HEK293 (cell line): ENCODE results near the gene SPATA31C1.
"Not testable (repeated sequence)": the region's sequence is repeated elsewhere in the genome, so short reads cannot be mapped to it uniquely, and the experiment has no call there.

Experiments
- CTCF ChIA-PET: fragments of 350-600 bp; formaldehyde crosslinking; extraction: SDS; loops from one replicate; lab custom pipeline; 2021; ENCODE audit warnings: antibody characterized with exemption; lab: Yijun Ruan, JAX
- POLR2A ChIA-PET: fragments of 300-600 bp; formaldehyde crosslinking; extraction: SDS; loops from one replicate; lab custom pipeline; 2020; ENCODE audit warnings: antibody characterized with exemption, inconsistent platforms; lab: Yijun Ruan, JAX
- H3K27ac ChIP-seq: fragments of 200-500 bp; sonication (Bioruptor generic); 2 replicates; pipeline ENCODE4 v1.5.1; 2014; ENCODE audit warnings: low read depth, low read length, control low read depth, inconsistent platforms; ENCODE audit errors: extremely low read depth
- H3K36me3 ChIP-seq, 2 experiments: fragments of 200-500 bp in 1 of 2; sonication (Bioruptor generic) in 1 of 2; 1 replicate in 1 of 2; 2 replicates in 1 of 2; pipeline ENCODE4 v1.5.1; 2014 to 2017; ENCODE audit warnings: inconsistent platforms in 2 of 2, low read length in 2 of 2; ENCODE audit not compliant: control insufficient read depth in 2 of 2, insufficient read depth in 1 of 2
- H3K4me1 ChIP-seq: fragments of 200-500 bp; sonication (Bioruptor generic); 2 replicates; pipeline ENCODE4 v1.5.1; 2014; ENCODE audit warnings: mild to moderate bottlenecking, low read length, inconsistent platforms; ENCODE audit not compliant: control insufficient read depth, insufficient read depth
- H3K4me3 ChIP-seq: 2 replicates; pipeline ENCODE4 v1.5.1; 2011; ENCODE audit warnings: low read depth, mild to moderate bottlenecking, control low read depth, low read length, moderate library complexity
- H3K9me3 ChIP-seq: fragments of 200-500 bp; sonication (Bioruptor generic); 2 replicates; pipeline ENCODE4 v1.5.1; 2014; ENCODE audit warnings: low read depth, low read length, inconsistent platforms; ENCODE audit not compliant: control insufficient read depth, insufficient read depth
- KLF17 ChIP-seq: fragments of 450-650 bp; formaldehyde crosslinking; IDR thresholded peaks from 2 replicates; pipeline ENCODE4 v1.5.1; 2016; ENCODE audit warnings: missing biosample characterization, missing genetic modification characterization
- MYNN ChIP-seq: fragments of 450-650 bp; formaldehyde crosslinking; IDR thresholded peaks from 2 replicates; pipeline ENCODE4 v1.5.1; 2016; ENCODE audit warnings: missing biosample characterization, missing genetic modification characterization, borderline replicate concordance
- PBX3 ChIP-seq: sonication (generic); formaldehyde crosslinking; IDR thresholded peaks from 2 replicates; pipeline ENCODE4 v1.8.1; 2022; ENCODE audit warnings: mild to moderate bottlenecking, moderate library complexity, missing genetic modification reagents
- SALL2 ChIP-seq: fragments of 450-650 bp; formaldehyde crosslinking; IDR thresholded peaks from 2 replicates; pipeline ENCODE4 v1.5.0; 2017; ENCODE audit warnings: missing biosample characterization, mild to moderate bottlenecking, missing genetic modification characterization, borderline replicate concordance
- TRIM28 ChIP-seq: IDR thresholded peaks from 2 replicates; pipeline ENCODE4 v1.6.1; 2011; ENCODE audit warnings: low read length, control low read depth, borderline replicate concordance
- ZEB2 ChIP-seq: fragments of 450-650 bp; formaldehyde crosslinking; IDR thresholded peaks from 2 replicates; pipeline ENCODE4 v1.5.1; 2016; ENCODE audit warnings: missing biosample characterization, missing genetic modification characterization
- ZFP69B ChIP-seq: fragments of 450-650 bp; formaldehyde crosslinking; IDR thresholded peaks from 2 replicates; pipeline ENCODE4 v1.5.1; 2016; ENCODE audit warnings: missing biosample characterization, missing genetic modification characterization
- ZNF175 ChIP-seq: fragments of 450-650 bp; formaldehyde crosslinking; IDR thresholded peaks from 2 replicates; pipeline ENCODE4 v1.5.1; 2016; ENCODE audit warnings: missing biosample characterization, missing genetic modification characterization
- ZNF521 ChIP-seq: fragments of 450-650 bp; formaldehyde crosslinking; IDR thresholded peaks from 2 replicates; pipeline ENCODE4 v1.5.1; 2017; ENCODE audit warnings: missing biosample characterization, mild to moderate bottlenecking, missing genetic modification characterization
- ZNF660 ChIP-seq: fragments of 450-650 bp; IDR thresholded peaks from 2 replicates; pipeline ENCODE4 v1.5.1; 2018; ENCODE audit warnings: missing biosample characterization, mild to moderate bottlenecking, missing genetic modification characterization
- TF ChIP-seq, protein P1 (sequence below): fragments of 450-650 bp; formaldehyde crosslinking; IDR thresholded peaks from 2 replicates; pipeline ENCODE4 v1.5.1; 2016; ENCODE audit warnings: missing biosample characterization, missing genetic modification characterization, borderline replicate concordance
- TF ChIP-seq, protein P2 (sequence below): fragments of 450-650 bp; formaldehyde crosslinking; IDR thresholded peaks from 2 replicates; pipeline ENCODE4 v1.5.1; 2016; ENCODE audit warnings: missing biosample characterization, missing genetic modification characterization
- TF ChIP-seq, protein P3 (sequence below): fragments of 450-650 bp; formaldehyde crosslinking; IDR thresholded peaks from 2 replicates; pipeline ENCODE4 v1.5.1; 2016; ENCODE audit warnings: missing biosample characterization, missing genetic modification characterization

Gene SPATA31C1

GRCh38 chr9:87917662-87918061, at the start of gene SPATA31C1:
TSS of gene SPATA31C1 (plus strand) at chr9:87917962.
- CTCF ChIA-PET, H3K27ac ChIP-seq, H3K4me1 ChIP-seq, H3K36me3 ChIP-seq, H3K4me3 ChIP-seq, H3K9me3 ChIP-seq, POLR2A ChIA-PET: not testable (repeated sequence)

DNA sequence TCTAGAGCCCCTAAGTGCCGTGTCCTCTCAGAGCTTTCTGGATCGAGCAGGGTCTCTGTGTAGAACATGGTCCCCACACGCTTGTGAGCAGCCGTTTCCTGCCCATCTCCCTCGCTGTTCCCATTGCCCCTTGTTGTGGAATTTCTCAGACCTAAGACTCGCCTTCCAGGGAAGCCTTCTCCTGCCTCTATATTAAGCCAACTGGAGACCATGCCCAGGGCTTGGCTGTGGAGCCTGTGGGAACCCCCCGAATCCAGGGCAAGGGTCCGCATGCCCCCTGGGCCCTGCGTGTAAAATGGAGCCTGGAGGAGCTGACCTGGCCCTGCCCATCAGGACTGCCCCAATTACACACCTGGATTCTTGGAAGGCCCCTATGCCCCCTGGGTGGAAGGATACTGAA, 49.6 kb upstream of the SPATA31C1 start:
- CTCF ChIA-PET = interaction anchor here (0.7 kb wide), 1 partner anchor 723 kb away, joined by 3 read pairs; no protein-coding TSS in a partner anchor

GRCh38 chr9:87868635-87869034, 49.1 kb upstream of the SPATA31C1 start:
- H3K27ac ChIP-seq = no peak overlapping the region
- H3K9me3 ChIP-seq = no peaks in the 10 kb centered on the region
- ChIA-PET POLR2A (no interaction called here), CTCF (no interaction called here)
- no peak for TF ChIP-seq ZEB2 (tag by site-specific recombination)
- TF ChIP-seq KLF17 (tag by site-specific recombination) = no peak
- no peak for TF ChIP-seq TRIM28
- H3K4me1 ChIP-seq = no peaks in the 10 kb centered on the region
- H3K4me3 ChIP-seq = no peak overlapping the region
- H3K36me3 ChIP-seq = no peaks in the 10 kb centered on the region

More for the DNA sequence above, 49.6 kb upstream of the SPATA31C1 start:
- no peaks in the 10 kb centered on the region for H3K4me1 ChIP-seq
- H3K36me3 ChIP-seq = no peaks in the 10 kb centered on the region
- no peak overlapping the region for H3K4me3 ChIP-seq
- no peak overlapping the region for H3K27ac ChIP-seq
- H3K9me3 ChIP-seq = no peaks in the 10 kb centered on the region
- no peak for TF ChIP-seq PBX3 (CRISPR knock-in tag)
- TF ChIP-seq MYNN (tag by site-specific recombination) = no peak
- no peak for TF ChIP-seq ZNF660 (tag by site-specific recombination)
- no peak for TF ChIP-seq ZNF521
- no peak for TF ChIP-seq SALL2 (tag by site-specific recombination)
- TF ChIP-seq ZFP69B (tag by site-specific recombination) = no peak
- TF ChIP-seq, protein P1, sequence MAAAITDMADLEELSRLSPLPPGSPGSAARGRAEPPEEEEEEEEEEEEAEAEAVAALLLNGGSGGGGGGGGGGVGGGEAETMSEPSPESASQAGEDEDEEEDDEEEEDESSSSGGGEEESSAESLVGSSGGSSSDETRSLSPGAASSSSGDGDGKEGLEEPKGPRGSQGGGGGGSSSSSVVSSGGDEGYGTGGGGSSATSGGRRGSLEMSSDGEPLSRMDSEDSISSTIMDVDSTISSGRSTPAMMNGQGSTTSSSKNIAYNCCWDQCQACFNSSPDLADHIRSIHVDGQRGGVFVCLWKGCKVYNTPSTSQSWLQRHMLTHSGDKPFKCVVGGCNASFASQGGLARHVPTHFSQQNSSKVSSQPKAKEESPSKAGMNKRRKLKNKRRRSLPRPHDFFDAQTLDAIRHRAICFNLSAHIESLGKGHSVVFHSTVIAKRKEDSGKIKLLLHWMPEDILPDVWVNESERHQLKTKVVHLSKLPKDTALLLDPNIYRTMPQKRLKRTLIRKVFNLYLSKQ (tag by site-specific recombination) = no peak
- TF ChIP-seq, protein P2, sequence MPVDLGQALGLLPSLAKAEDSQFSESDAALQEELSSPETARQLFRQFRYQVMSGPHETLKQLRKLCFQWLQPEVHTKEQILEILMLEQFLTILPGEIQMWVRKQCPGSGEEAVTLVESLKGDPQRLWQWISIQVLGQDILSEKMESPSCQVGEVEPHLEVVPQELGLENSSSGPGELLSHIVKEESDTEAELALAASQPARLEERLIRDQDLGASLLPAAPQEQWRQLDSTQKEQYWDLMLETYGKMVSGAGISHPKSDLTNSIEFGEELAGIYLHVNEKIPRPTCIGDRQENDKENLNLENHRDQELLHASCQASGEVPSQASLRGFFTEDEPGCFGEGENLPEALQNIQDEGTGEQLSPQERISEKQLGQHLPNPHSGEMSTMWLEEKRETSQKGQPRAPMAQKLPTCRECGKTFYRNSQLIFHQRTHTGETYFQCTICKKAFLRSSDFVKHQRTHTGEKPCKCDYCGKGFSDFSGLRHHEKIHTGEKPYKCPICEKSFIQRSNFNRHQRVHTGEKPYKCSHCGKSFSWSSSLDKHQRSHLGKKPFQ (tag by site-specific recombination) = no peak
- TF ChIP-seq ZNF175 (tag by site-specific recombination) = no peak
- no peak for TF ChIP-seq KLF17 (tag by site-specific recombination)
- TF ChIP-seq, protein P3, sequence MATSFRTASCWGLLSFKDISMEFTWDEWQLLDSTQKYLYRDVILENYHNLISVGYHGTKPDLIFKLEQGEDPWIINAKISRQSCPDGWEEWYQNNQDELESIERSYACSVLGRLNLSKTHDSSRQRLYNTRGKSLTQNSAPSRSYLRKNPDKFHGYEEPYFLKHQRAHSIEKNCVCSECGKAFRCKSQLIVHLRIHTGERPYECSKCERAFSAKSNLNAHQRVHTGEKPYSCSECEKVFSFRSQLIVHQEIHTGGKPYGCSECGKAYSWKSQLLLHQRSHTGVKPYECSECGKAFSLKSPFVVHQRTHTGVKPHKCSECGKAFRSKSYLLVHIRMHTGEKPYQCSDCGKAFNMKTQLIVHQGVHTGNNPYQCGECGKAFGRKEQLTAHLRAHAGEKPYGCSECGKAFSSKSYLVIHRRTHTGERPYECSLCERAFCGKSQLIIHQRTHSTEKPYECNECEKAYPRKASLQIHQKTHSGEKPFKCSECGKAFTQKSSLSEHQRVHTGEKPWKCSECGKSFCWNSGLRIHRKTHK (tag by site-specific recombination) = no peak
- POLR2A ChIA-PET = no interaction called here
